K562 treated with DMSO at 1 percent for 12 hours (cell line): Measurements from ENCODE around the gene BCL7C. TPM values are rescaled to one million over a fixed set of nuclear protein-coding genes. Genes with fewer than 3 reads are reported as not detected.

Source experiments
- total RNA-seq: library from RNA; unstranded; fragments of 300-600 nt; gene quantifications from 2 replicates; pipeline ENCODE4 v1.2.3, GENCODE V29; 2022; ENCODE audit not compliant: insufficient read depth

The BCL7C gene
- 34.7 and 37.0 TPM in 2 replicates for total RNA-seq

DNA sequence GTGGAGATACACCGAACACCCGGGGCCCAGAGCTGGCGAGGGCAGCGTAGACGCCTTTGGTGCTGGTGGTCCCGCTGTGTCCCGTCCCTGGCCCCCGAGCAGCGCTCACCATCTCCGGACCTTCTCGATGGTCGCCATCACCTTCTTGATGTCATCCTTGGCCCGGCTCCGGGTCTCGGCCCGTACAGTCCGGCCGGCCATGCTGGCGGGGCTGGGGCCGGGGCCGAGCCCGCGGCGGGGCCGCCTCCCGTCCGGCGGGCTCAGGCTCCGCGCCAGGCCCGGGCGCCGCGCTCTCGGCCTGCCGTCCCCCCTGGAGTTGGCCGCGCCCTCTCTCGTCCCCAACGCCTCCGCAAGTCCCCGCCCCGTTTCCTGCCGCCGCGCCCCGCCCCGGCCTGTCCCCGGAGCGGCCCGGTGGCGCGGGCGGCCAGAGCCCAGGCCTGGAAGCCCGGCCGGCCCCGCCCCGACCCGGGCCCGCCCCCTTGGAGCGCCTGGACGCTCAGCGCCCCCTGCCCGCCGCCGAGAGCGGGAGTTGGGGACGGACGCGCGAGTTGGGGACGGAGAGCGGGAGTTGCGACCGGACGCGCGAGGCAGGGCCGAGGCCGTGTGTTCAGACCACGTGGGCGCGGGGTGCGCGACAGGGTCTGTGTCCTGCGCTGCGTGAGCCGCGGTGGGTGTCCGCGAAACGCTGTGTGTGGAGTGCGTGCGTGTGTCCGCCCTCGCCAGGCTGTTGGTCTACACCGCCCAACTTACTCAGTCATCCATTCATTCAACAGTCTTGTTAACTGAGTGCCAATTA is at the start of gene BCL7C:
Gene BCL7C (minus strand): TSS at position 334 of the 796 bp plus-strand sequence. CDS start 133 bp downstream, at position 201.

DNA sequence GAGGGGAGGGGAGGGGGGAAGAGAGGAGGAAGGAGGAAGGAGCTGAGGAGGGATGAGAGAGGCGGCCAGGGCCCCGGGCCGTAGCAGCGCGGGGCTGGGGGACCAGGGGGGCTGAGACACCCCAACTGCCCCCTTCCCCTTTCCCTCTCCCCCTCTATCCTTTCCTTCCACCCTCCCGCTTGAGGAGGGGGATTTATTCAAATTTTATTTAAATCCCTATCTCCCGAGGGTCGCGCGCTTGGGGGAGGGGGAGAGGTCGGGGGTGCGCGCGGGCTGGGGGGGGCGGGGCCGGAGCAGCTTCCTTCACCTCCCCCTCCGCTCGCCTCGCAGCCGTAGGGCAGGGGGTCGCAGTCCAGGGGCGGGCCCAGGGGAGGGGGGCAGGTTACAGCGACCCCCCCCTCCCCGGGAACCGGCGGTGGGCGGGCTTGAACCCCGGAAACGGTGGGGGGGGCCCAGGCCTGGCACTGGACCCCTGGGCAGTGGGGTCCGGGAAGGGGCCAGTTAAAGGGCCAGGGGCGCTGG is 29.7 kb upstream of the BCL7C start, which contains the start of gene FBXL19:
Gene FBXL19 (plus strand): TSS at position 19 of the 522 bp plus-strand sequence. CDS start 2,183 bp downstream, outside the sequence.

DNA sequence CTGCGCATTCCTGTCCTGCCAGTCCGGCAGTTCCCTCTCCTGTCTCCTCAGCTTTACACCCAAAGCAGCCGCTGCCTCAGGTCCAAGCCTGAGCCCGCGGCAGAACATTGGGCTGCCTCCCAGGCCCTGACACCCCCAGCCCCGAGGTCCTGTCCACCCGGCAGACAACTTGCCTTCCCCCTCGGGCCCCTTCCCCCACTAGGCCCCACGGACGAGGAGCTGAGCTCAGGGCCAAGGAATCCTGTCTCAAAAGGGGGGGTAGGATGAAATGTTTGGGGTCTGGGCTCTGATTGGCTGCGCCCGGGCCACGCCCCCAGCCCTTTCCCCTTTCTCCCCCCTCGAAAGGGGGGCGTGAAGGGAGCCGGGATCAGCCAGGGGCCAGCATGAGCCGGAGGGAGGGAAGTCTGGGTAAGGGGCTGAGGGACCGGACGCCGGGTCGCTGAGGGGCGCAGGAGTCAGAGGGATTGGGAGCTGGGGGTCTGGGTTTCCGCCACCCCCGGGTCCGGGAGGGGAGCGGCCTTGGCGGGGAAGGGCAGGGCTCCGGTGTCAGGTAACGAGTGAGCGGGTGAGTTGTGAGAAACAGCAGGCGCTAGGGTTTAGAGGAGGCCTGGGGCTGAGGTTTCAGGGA is 2.5 kb upstream of the BCL7C start, which contains the start of gene CTF1:
Gene CTF1 (plus strand): TSS at position 354 of the 628 bp plus-strand sequence. CDS start 30 bp downstream, at position 384.

Other genes with a start within 250 kb of the BCL7C start
- 61.1 and 69.1 TPM in 2 replicates for gene PRR14, start 243.1 kb downstream of the BCL7C start, total RNA-seq
- gene FBRS, start 235.6 kb downstream of the BCL7C start, total RNA-seq, result 26.4 and 62.6 TPM in 2 replicates
- gene SRCAP, start 194.9 kb downstream of the BCL7C start, total RNA-seq, result 1.5 and 45.9 TPM in 2 replicates
- gene PHKG2, start 145.7 kb downstream of the BCL7C start, total RNA-seq, result 37.2 and 46.3 TPM in 2 replicates
- 7.9 and 8.0 TPM in 2 replicates for gene CFAP119, start 132.0 kb downstream of the BCL7C start, total RNA-seq
- 48.2 and 91.4 TPM in 2 replicates for gene RNF40, start 131.8 kb downstream of the BCL7C start, total RNA-seq
- gene ZNF629, start 106.9 kb downstream of the BCL7C start, total RNA-seq, result 5.3 and 16.0 TPM in 2 replicates
- gene CTF1, start 2.5 kb upstream of the BCL7C start, total RNA-seq, result 2.3 and 4.4 TPM in 2 replicates
- gene FBXL19, start 29.5 kb upstream of the BCL7C start, total RNA-seq, result 16.7 and 23.8 TPM in 2 replicates
- 60.2 and 70.0 TPM in 2 replicates for gene ORAI3, start 55.0 kb upstream of the BCL7C start, total RNA-seq
- gene SETD1A, start 63.7 kb upstream of the BCL7C start, total RNA-seq, result 9.2 and 21.8 TPM in 2 replicates
- gene HSD3B7, start 91.1 kb upstream of the BCL7C start, total RNA-seq, result 35.2 and 36.1 TPM in 2 replicates
- gene STX1B, start 116.6 kb upstream of the BCL7C start, total RNA-seq, result 0.32 and 0.64 TPM in 2 replicates
- gene STX4, start 139.5 kb upstream of the BCL7C start, total RNA-seq, result 34.6 and 51.0 TPM in 2 replicates
- gene ZNF668, start 180.2 kb upstream of the BCL7C start, total RNA-seq, result 11.3 and 15.1 TPM in 2 replicates
- 4.9 and 20.4 TPM in 2 replicates for gene ZNF646, start 180.3 kb upstream of the BCL7C start, total RNA-seq
- 0.90 and 4.8 TPM in 2 replicates for gene PRSS53, start 194.9 kb upstream of the BCL7C start, total RNA-seq
- 174 and 195 TPM in 2 replicates for gene VKORC1, start 200.7 kb upstream of the BCL7C start, total RNA-seq
- gene BCKDK, start 214.3 kb upstream of the BCL7C start, total RNA-seq, result 33.9 and 40.7 TPM in 2 replicates
- gene KAT8, start 223.6 kb upstream of the BCL7C start, total RNA-seq, result 63.8 and 95.3 TPM in 2 replicates
- 53.9 and 61.4 TPM in 2 replicates for gene PRSS8, start 241.7 kb upstream of the BCL7C start, total RNA-seq